Measurements from ENCODE around the gene PSMB2. TPM values are rescaled to one million over a fixed set of nuclear protein-coding genes. Genes with fewer than 3 reads are reported as not detected.

PSMB2 gene
- total RNA-seq, 1 donor from 2014 or later: 85.6 TPM

GRCh38 chr1:35650416-35650815 lies 9.1 kb upstream of the PSMB2 start:
- H3K4me3 ChIP-seq (ENCODE audit: low read depth, low read length): no peak overlapping the region
- TF ChIP-seq CTCF (conservative IDR thresholded peaks at IDR 0.05; ENCODE audit: low read depth, low read length): no peak
- no peak for DNase-seq (ENCODE audit: low read depth)

GRCh38 chr1:35646043-35646442 lies 4.7 kb upstream of the PSMB2 start:
- DNase-seq (ENCODE audit: low read depth): no peak
- TF ChIP-seq CTCF (conservative IDR thresholded peaks at IDR 0.05; ENCODE audit: low read depth, low read length): peak; percentile 28

GRCh38 chr1:35644204-35644603 lies 2.9 kb upstream of the PSMB2 start:
- H3K4me3 ChIP-seq (ENCODE audit: low read depth, low read length): no peak overlapping the region
- no peak for DNase-seq (ENCODE audit: low read depth)
- no peak for TF ChIP-seq CTCF (conservative IDR thresholded peaks at IDR 0.05; ENCODE audit: low read depth, low read length)

More at GRCh38 chr1:35646043-35646442, 4.7 kb upstream of the PSMB2 start:
- no peak overlapping the region for H3K4me3 ChIP-seq (ENCODE audit: low read depth, low read length)

- no peak for DNase-seq (ENCODE audit: low read depth)
- no peak for TF ChIP-seq CTCF (conservative IDR thresholded peaks at IDR 0.05; ENCODE audit: low read depth, low read length)
Observed at GRCh38 chr1:35642471-35642955, 1.2 kb upstream of the PSMB2 start.

GRCh38 chr1:35640380-35641232 lies 720 bp downstream of the PSMB2 start:
- peak overlapping the region; percentile 88 for H3K4me3 ChIP-seq (ENCODE audit: low read depth, low read length)
- no peak for TF ChIP-seq CTCF (conservative IDR thresholded peaks at IDR 0.05; ENCODE audit: low read depth, low read length)
- DNase-seq (ENCODE audit: low read depth): no peak

More at GRCh38 chr1:35642471-35642955, 1.2 kb upstream of the PSMB2 start:
- H3K4me3 ChIP-seq (ENCODE audit: low read depth, low read length): peak overlapping the region; percentile 88

- peak overlapping the region; percentile 47 for H3K4me3 ChIP-seq (ENCODE audit: low read depth, low read length)
- no peak for DNase-seq (ENCODE audit: low read depth)
- TF ChIP-seq CTCF (conservative IDR thresholded peaks at IDR 0.05; ENCODE audit: low read depth, low read length): no peak
Observed at GRCh38 chr1:35637401-35637809, 3.9 kb downstream of the PSMB2 start.

Measured in epithelial cell of proximal tubule (primary cell).